ENCODE results near the gene TIFAB.

Gene TIFAB

GRCh38 chr5:135465391-135466122, 13.4 kb upstream of the TIFAB start:
- DNase-seq (ENCODE audit: insufficient read length, low spot score) (no peak), FAIRE-seq (no peak)
- TF ChIP-seq CTCF (IDR thresholded peaks at IDR 0.05; ENCODE audit: insufficient read depth, missing control alignments) = no peak

- DNase-seq (ENCODE audit: insufficient read length, low spot score) = peak; percentile 90
- no peak for FAIRE-seq
- TF ChIP-seq CTCF (IDR thresholded peaks at IDR 0.05; ENCODE audit: insufficient read depth, missing control alignments) = peak; percentile 85
These were observed 10.2 kb upstream of the TIFAB start for GRCh38 chr5:135462304-135462703.

GRCh38 chr5:135461481-135462151, 9.5 kb upstream of the TIFAB start:
- DNase-seq (ENCODE audit: insufficient read length, low spot score) (no peak), FAIRE-seq (no peak)
- no peak for TF ChIP-seq CTCF (IDR thresholded peaks at IDR 0.05; ENCODE audit: insufficient read depth, missing control alignments)

GRCh38 chr5:135460246-135461033, 8.3 kb upstream of the TIFAB start:
- FAIRE-seq (no peak), DNase-seq (ENCODE audit: insufficient read length, low spot score) (no peak)
- no peak for TF ChIP-seq CTCF (IDR thresholded peaks at IDR 0.05; ENCODE audit: insufficient read depth, missing control alignments)

- DNase-seq (ENCODE audit: insufficient read length, low spot score) (no peak), FAIRE-seq (no peak)
These were observed 6.8 kb upstream of the TIFAB start for GRCh38 chr5:135458921-135459331.

GRCh38 chr5:135458356-135458755, 6.2 kb upstream of the TIFAB start:
- no peak for FAIRE-seq
- no peak for TF ChIP-seq CTCF (IDR thresholded peaks at IDR 0.05; ENCODE audit: insufficient read depth, missing control alignments)
- DNase-seq (ENCODE audit: insufficient read length, low spot score) = no peak

More at GRCh38 chr5:135458921-135459331, 6.8 kb upstream of the TIFAB start:
- no peak for TF ChIP-seq CTCF (IDR thresholded peaks at IDR 0.05; ENCODE audit: insufficient read depth, missing control alignments)
